ENCODE measurements around the gene VEPH1.
"Not testable (repeated sequence)": the region's sequence is repeated elsewhere in the genome, so short reads cannot be mapped to it uniquely, and the experiment has no call there.

The VEPH1 gene

GRCh38 chr3:157329551-157329950 lies 173.7 kb downstream of the VEPH1 start:
- no peak overlapping the region for H3K27ac ChIP-seq
- no peak for DNase-seq
- no peak overlapping the region for H3K4me3 ChIP-seq (ENCODE audit: low read depth, low read length)
- TF ChIP-seq, protein P1, sequence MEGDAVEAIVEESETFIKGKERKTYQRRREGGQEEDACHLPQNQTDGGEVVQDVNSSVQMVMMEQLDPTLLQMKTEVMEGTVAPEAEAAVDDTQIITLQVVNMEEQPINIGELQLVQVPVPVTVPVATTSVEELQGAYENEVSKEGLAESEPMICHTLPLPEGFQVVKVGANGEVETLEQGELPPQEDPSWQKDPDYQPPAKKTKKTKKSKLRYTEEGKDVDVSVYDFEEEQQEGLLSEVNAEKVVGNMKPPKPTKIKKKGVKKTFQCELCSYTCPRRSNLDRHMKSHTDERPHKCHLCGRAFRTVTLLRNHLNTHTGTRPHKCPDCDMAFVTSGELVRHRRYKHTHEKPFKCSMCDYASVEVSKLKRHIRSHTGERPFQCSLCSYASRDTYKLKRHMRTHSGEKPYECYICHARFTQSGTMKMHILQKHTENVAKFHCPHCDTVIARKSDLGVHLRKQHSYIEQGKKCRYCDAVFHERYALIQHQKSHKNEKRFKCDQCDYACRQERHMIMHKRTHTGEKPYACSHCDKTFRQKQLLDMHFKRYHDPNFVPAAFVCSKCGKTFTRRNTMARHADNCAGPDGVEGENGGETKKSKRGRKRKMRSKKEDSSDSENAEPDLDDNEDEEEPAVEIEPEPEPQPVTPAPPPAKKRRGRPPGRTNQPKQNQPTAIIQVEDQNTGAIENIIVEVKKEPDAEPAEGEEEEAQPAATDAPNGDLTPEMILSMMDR (IDR thresholded peaks at IDR 0.05; ENCODE audit: low read depth, low read length, missing control alignments), result no peak
- no peaks in the 10 kb centered on the region for H3K36me3 ChIP-seq (replicated peaks)
- H3K27me3 ChIP-seq (replicated peaks), result no peaks in the 10 kb centered on the region
- in situ Hi-C loops (cut with HindIII; ENCODE audit: low pct_ligation_motif_present, low sequenced_read_pairs), result no loop called here

DNA sequence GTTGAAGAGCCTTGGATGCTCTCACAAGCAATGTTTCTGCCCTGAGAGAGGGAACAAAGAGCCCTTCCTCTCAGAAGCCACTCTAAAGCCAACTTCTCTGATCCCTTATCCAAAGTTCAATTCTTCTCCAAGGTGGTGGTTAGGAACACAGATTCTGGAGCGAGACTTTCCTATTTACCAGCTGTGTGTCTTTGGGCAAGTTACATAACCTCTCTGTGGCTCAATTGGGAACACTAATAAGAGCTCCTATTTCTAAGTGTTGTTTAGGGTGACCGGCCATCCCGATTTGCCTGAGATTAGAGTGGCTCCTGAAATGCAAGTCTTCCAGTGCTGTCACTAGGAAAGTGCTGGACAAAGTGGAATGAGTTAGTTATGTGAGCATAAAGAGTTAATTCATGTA lies 175.4 kb downstream of the VEPH1 start:
- Histone ChIP-seq H3K27ac (no peak overlapping the region), H3K36me3 (replicated peaks) (no peaks in the 10 kb centered on the region), H3K4me3 (ENCODE audit: low read depth, low read length) (no peak overlapping the region), H3K27me3 (replicated peaks) (no peaks in the 10 kb centered on the region)
- in situ Hi-C loops (cut with HindIII; ENCODE audit: low pct_ligation_motif_present, low sequenced_read_pairs), result no loop called here
- TF ChIP-seq, protein P1 (IDR thresholded peaks at IDR 0.05; ENCODE audit: low read depth, low read length, missing control alignments), result no peak
- DNase-seq, result no peak

- H3K27ac ChIP-seq, result no peak overlapping the region
- no peak for DNase-seq
- no peak overlapping the region for H3K4me3 ChIP-seq (ENCODE audit: low read depth, low read length)
- TF ChIP-seq, protein P1 (IDR thresholded peaks at IDR 0.05; ENCODE audit: low read depth, low read length, missing control alignments), result peak; percentile 21
- no peaks in the 10 kb centered on the region for H3K36me3 ChIP-seq (replicated peaks)
- in situ Hi-C loops (cut with HindIII; ENCODE audit: low pct_ligation_motif_present, low sequenced_read_pairs), result no loop called here
- H3K27me3 ChIP-seq (replicated peaks), result no peaks in the 10 kb centered on the region
These were observed 176.2 kb downstream of the VEPH1 start for GRCh38 chr3:157327018-157327417.

- H3K27me3 ChIP-seq (replicated peaks); H3K4me3 ChIP-seq (ENCODE audit: low read depth, low read length); H3K27ac ChIP-seq; DNase-seq; H3K36me3 ChIP-seq (replicated peaks); in situ Hi-C loops (cut with HindIII; ENCODE audit: low pct_ligation_motif_present, low sequenced_read_pairs): not testable (repeated sequence)
These were observed 178.3 kb downstream of the VEPH1 start for GRCh38 chr3:157324869-157325268.

- no peak overlapping the region for H3K27ac ChIP-seq
- DNase-seq, result no peak
- H3K27me3 ChIP-seq (replicated peaks), result no peaks in the 10 kb centered on the region
- no peaks in the 10 kb centered on the region for H3K36me3 ChIP-seq (replicated peaks)
- no peak overlapping the region for H3K4me3 ChIP-seq (ENCODE audit: low read depth, low read length)
- in situ Hi-C loops (cut with HindIII; ENCODE audit: low pct_ligation_motif_present, low sequenced_read_pairs), result no loop called here
- TF ChIP-seq, protein P1 (IDR thresholded peaks at IDR 0.05; ENCODE audit: low read depth, low read length, missing control alignments), result no peak
These were observed 179.9 kb downstream of the VEPH1 start for GRCh38 chr3:157323360-157323759.

DNA sequence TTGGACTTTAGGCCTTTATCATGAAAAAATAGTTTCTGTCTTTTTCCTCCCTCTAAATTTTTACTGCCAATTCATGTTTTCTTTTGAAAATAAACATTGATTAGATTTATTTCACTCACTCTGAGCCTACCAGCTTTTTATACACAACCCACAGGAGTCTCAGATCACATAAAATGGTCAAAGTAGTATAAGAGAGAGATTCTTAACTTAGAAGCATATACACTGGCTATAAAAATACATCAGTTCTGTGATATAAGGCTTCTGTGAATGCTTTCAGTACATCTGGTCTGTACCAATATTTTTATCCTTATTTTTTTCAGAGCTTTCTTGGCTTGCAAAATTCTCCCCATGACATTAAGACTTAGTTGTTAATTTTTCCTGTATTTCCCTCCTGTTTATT lies 183.5 kb downstream of the VEPH1 start:
- H3K36me3 ChIP-seq (replicated peaks), result no peaks in the 10 kb centered on the region
- in situ Hi-C loops (cut with HindIII; ENCODE audit: low pct_ligation_motif_present, low sequenced_read_pairs), result no loop called here
- no peak for DNase-seq
- no peaks in the 10 kb centered on the region for H3K27me3 ChIP-seq (replicated peaks)
- TF ChIP-seq, protein P1 (IDR thresholded peaks at IDR 0.05; ENCODE audit: low read depth, low read length, missing control alignments), result no peak
- no peak overlapping the region for H3K27ac ChIP-seq
- H3K4me3 ChIP-seq (ENCODE audit: low read depth, low read length), result no peak overlapping the region

Measured in brain microvascular endothelial cell (primary cell).